ENCODE measurements around the gene DISP3.

Gene DISP3

GRCh38 chr1:11531943-11532342 is 53.0 kb downstream of the DISP3 start:
- DNase-seq, result no peak

- no peak for DNase-seq
Observed at GRCh38 chr1:11533790-11534787, 55.1 kb downstream of the DISP3 start.

GRCh38 chr1:11534846-11535245 is 55.9 kb downstream of the DISP3 start:
- no peak for DNase-seq

GRCh38 chr1:11535316-11535715 is 56.4 kb downstream of the DISP3 start:
- DNase-seq, result no peak

GRCh38 chr1:11535761-11536572 is 57.0 kb downstream of the DISP3 start:
- DNase-seq, result no peak

GRCh38 chr1:11536573-11537379 is 57.8 kb downstream of the DISP3 start:
- DNase-seq, result no peak

GRCh38 chr1:11537380-11537764 is 58.4 kb downstream of the DISP3 start:
- DNase-seq, result no peak

GRCh38 chr1:11537854-11538591 is 59.1 kb downstream of the DISP3 start:
- no peak for DNase-seq

- no peak for DNase-seq
Observed at GRCh38 chr1:11538886-11539285, 59.9 kb downstream of the DISP3 start.

- DNase-seq, result no peak
Observed at GRCh38 chr1:11539850-11540772, 61.2 kb downstream of the DISP3 start.

GRCh38 chr1:11540773-11541160 is 61.8 kb downstream of the DISP3 start:
- DNase-seq, result no peak

- no peak for DNase-seq
Observed at GRCh38 chr1:11541236-11541635, 62.3 kb downstream of the DISP3 start.

GRCh38 chr1:11541956-11542355 is 63.0 kb downstream of the DISP3 start:
- DNase-seq, result no peak

- DNase-seq, result no peak
Observed at GRCh38 chr1:11543392-11543791, 64.4 kb downstream of the DISP3 start.

- DNase-seq, result no peak
Observed at GRCh38 chr1:11543796-11544195, 64.8 kb downstream of the DISP3 start.

GRCh38 chr1:11546456-11546855 is 67.5 kb downstream of the DISP3 start:
- DNase-seq, result no peak

- no peak for DNase-seq
Observed at GRCh38 chr1:11550664-11551283, 71.8 kb downstream of the DISP3 start.

GRCh38 chr1:11558276-11558675 is 79.3 kb downstream of the DISP3 start:
- DNase-seq, result no peak

- no peak for DNase-seq
Observed at GRCh38 chr1:11558871-11559590, 80.1 kb downstream of the DISP3 start.

GRCh38 chr1:11559591-11559970 is 80.6 kb downstream of the DISP3 start:
- no peak for DNase-seq

All from NCI-H1105 (cell line).